K562 (cell line): ENCODE results near the gene TMEM72.

ENCODE experiments used
- ATF1 ChIP-seq, 2 experiments: fragments of 450-650 bp in 1 of 2; IDR thresholded peaks; 2 replicates each; pipeline ENCODE4 v1.6.1; 2016; ENCODE audit warnings: missing compliant biosample characterization in 1 of 2, missing genetic modification characterization in 1 of 2
- CBX2 ChIP-seq: fragments of 200-600 bp; sonication (generic); IDR thresholded peaks from one replicate; pipeline ENCODE4 v1.6.1; 2012; ENCODE audit warnings: mild to moderate bottlenecking, low read length, inconsistent platforms; ENCODE audit not compliant: insufficient read depth, poor library complexity, severe bottlenecking
- CC2D1A ChIP-seq: fragments of 450-650 bp; IDR thresholded peaks from 2 replicates; pipeline ENCODE4 v1.6.1; 2017; ENCODE audit warnings: mild to moderate bottlenecking
- CHD1 ChIP-seq: fragments of 200-600 bp; sonication (generic); IDR thresholded peaks from one replicate; pipeline ENCODE4 v1.6.1; 2012; ENCODE audit warnings: mild to moderate bottlenecking, moderate library complexity, low read length, inconsistent platforms
- CHD2 ChIP-seq: IDR thresholded peaks from 2 replicates; pipeline ENCODE4 v1.6.1; 2011; ENCODE audit warnings: low read depth, low read length
- EZH2 ChIP-seq: IDR thresholded peaks from 2 replicates; pipeline ENCODE4 v1.6.1; 2012; ENCODE audit warnings: low read depth, mild to moderate bottlenecking, inconsistent platforms, low read length, borderline replicate concordance
- HDGF ChIP-seq: fragments of 450-650 bp; IDR thresholded peaks from 2 replicates; pipeline ENCODE4 v1.6.1; 2016
- JUNB ChIP-seq: fragments of 450-650 bp; formaldehyde crosslinking; conservative IDR thresholded peaks from 2 replicates; pipeline ENCODE4 v1.4.0; 2020; ENCODE audit warnings: mild to moderate bottlenecking
- KLF10 ChIP-seq: fragments of 250-450 bp; sonication (Bioruptor Pico); IDR thresholded peaks from 2 replicates; pipeline ENCODE4 v1.6.1; 2021; ENCODE audit warnings: matching md5 sums
- NBN ChIP-seq: fragments of 450-650 bp; IDR thresholded peaks from 2 replicates; pipeline ENCODE4 v1.6.1; 2016; ENCODE audit warnings: low read depth, mild to moderate bottlenecking
- POLR2AphosphoS5 ChIP-seq: IDR thresholded peaks from 2 replicates; pipeline ENCODE4 v1.6.1; 2011; ENCODE audit warnings: mild to moderate bottlenecking, low read depth, low read length, moderate library complexity; ENCODE audit not compliant: control insufficient read depth, insufficient read depth
- SIN3A ChIP-seq, 2 experiments: fragments of 150-350 bp in 1 of 2; IDR thresholded peaks; 2 replicates each; pipeline ENCODE4 v1.6.1; 2011 to 2016; ENCODE audit warnings: borderline replicate concordance in 2 of 2, low read depth in 2 of 2, low read length in 2 of 2, mild to moderate bottlenecking in 2 of 2, moderate library complexity in 2 of 2; ENCODE audit not compliant: control insufficient read depth in 1 of 2
- STAT5A ChIP-seq: IDR thresholded peaks from 2 replicates; pipeline ENCODE4 v1.6.1; 2012; ENCODE audit warnings: low read length, inconsistent platforms, borderline replicate concordance
- TF ChIP-seq, protein P1 (sequence below), 3 experiments: IDR thresholded peaks in 2 of 3; conservative IDR thresholded peaks in 1 of 3; 2 replicates each; pipeline ENCODE4 v1.5.1; 2011 to 2012; ENCODE audit warnings: low read length in 3 of 3, mild to moderate bottlenecking in 3 of 3, control low read depth in 2 of 3, improper control_type of control experiment in 1 of 3, inconsistent platforms in 1 of 3, low read depth in 1 of 3, mixed read lengths in 1 of 3, moderate library complexity in 1 of 3; ENCODE audit not compliant: insufficient read depth in 2 of 3

- TF ChIP-seq NBN (no peak), CC2D1A (no peak), HDGF (no peak), CHD1 (no peak), ATF1 (CRISPR knock-in tag; IDR thresholded peaks at IDR 0.05) (no peak), ATF1 (tag; IDR thresholded peaks at IDR 0.05) (no peak), CBX2 (no peak), SIN3A (IDR thresholded peaks at IDR 0.05; ENCODE audit: borderline replicate concordance in 2 of 2, control insufficient read depth in 1 of 2, low read depth in 2 of 2, low read length in 2 of 2) (no peak), EZH2 (no peak), STAT5A (no peak), POLR2AphosphoS5 (no peak), JUNB (CRISPR knock-in tag) (no peak), KLF10 (CRISPR knock-in tag) (no peak), CHD2 (no peak)
- TF ChIP-seq, protein P1, sequence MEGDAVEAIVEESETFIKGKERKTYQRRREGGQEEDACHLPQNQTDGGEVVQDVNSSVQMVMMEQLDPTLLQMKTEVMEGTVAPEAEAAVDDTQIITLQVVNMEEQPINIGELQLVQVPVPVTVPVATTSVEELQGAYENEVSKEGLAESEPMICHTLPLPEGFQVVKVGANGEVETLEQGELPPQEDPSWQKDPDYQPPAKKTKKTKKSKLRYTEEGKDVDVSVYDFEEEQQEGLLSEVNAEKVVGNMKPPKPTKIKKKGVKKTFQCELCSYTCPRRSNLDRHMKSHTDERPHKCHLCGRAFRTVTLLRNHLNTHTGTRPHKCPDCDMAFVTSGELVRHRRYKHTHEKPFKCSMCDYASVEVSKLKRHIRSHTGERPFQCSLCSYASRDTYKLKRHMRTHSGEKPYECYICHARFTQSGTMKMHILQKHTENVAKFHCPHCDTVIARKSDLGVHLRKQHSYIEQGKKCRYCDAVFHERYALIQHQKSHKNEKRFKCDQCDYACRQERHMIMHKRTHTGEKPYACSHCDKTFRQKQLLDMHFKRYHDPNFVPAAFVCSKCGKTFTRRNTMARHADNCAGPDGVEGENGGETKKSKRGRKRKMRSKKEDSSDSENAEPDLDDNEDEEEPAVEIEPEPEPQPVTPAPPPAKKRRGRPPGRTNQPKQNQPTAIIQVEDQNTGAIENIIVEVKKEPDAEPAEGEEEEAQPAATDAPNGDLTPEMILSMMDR (IDR thresholded peaks at IDR 0.05 in 2 of 3, conservative IDR thresholded peaks at IDR 0.05 in 1 of 3; ENCODE audit: insufficient read depth in 2 of 3, low read depth in 1 of 3, low read length in 3 of 3), result no peak
Observed at GRCh38 chr10:44934416-44935200, 23.5 kb downstream of the TMEM72 start.
